Uterus (tissue), 4 donors: ENCODE measurements around the gene SV2C. TPM values are rescaled to one million over a fixed set of nuclear protein-coding genes. Genes with fewer than 3 reads are reported as not detected.

ENCODE experiments used
- DNase-seq, 2 donors: peaks; one replicate each; pipeline ENCODE4 v3.0.0-alpha.2; 2019 to 2020
- H3K27ac ChIP-seq, 2 donors: fragments of 200-600 bp; sonication (generic); 1 replicate in 1 of 2; 2 replicates in 1 of 2; pipeline ENCODE4 v1.5.1; 2016 to 2018
- H3K27me3 ChIP-seq, 2 donors: fragments of 200-600 bp; sonication (generic); one replicate each; pipeline ENCODE4 v1.5.1; 2018 to 2019; ENCODE audit warnings: control low read depth in 1 of 2
- H3K36me3 ChIP-seq, 2 donors: fragments of 200-600 bp; sonication (generic); one replicate each; pipeline ENCODE4 v1.5.1; 2019; ENCODE audit warnings: control low read depth in 1 of 2
- H3K4me1 ChIP-seq, 2 donors: fragments of 200-600 bp; sonication (generic); one replicate each; pipeline ENCODE4 v1.5.1; 2018 to 2019; ENCODE audit warnings: control low read depth in 1 of 2
- H3K4me3 ChIP-seq, 2 donors: fragments of 200-600 bp; sonication (generic); 1 replicate in 1 of 2; 2 replicates in 1 of 2; pipeline ENCODE4 v1.5.1; 2018 to 2019; ENCODE audit warnings: mild to moderate bottlenecking in 1 of 2
- H3K9me3 ChIP-seq, 2 donors: fragments of 200-600 bp; sonication (generic); one replicate each; pipeline ENCODE4 v1.5.1; 2019; ENCODE audit warnings: control low read depth in 1 of 2
- CTCF ChIP-seq, 4 experiments: fragments of 200-600 bp in 2 of 4; fragments of 450-650 bp in 2 of 4; sonication (generic) in 2 of 4; IDR thresholded peaks; one replicate each; pipeline ENCODE4 v1.5.1; 2016 to 2019; ENCODE audit warnings: antibody characterized with exemption in 4 of 4, mild to moderate bottlenecking in 2 of 4, moderate library complexity in 1 of 4
- POLR2A ChIP-seq, 2 donors: fragments of 450-650 bp; IDR thresholded peaks; one replicate each; pipeline ENCODE4 v1.6.1; 2016; ENCODE audit warnings: antibody characterized with exemption in 2 of 2, mild to moderate bottlenecking in 1 of 2, moderate library complexity in 1 of 2
- intact Hi-C: fragments of 100-400 bp; cut with DNase I; formaldehyde crosslinking; loops from one replicate; pipeline ENCODE4 v1.15.1; 2023; ENCODE audit warnings: low total_unique reads
- total RNA-seq, 4 donors: library from RNA; depleted of rRNA in 3 of 4; stranded (reverse); fragments of >200 nt in 3 of 4; gene quantifications; one replicate each; pipeline versions ENCODE4 v1.1.0 to v1.2.4, GENCODE V29; 2014 to 2023
- donor health status: DM: yes; HTN: yes; CAD: no.

Gene SV2C
- total RNA-seq, 4 donors from 2014 or later = 0.21 to 3.7 TPM; not detected in 2

DNA sequence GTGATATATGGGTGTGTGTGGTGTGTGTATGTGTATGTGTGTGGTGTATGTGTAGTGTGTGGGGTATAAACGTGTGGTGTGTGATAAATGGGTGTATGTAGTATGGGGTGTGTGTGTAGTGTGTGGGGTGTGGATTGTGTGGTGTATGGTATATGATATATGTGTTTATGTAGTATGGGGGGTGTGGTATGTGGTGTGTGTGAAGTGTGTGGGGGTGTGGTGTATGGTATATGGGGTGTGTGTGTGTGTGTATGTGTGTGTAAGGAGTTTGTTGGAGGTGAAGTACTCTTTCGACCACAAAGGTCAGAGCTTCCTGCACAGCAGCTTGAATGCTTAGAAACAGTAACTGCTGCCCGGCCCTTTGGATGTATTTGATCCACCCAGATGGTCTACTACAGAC is 174.7 kb downstream of the SV2C start:
- no peak for TF ChIP-seq POLR2A (IDR thresholded peaks at IDR 0.05)
- no peak for TF ChIP-seq CTCF (IDR thresholded peaks at IDR 0.05)
- H3K4me1 ChIP-seq = no peaks in the 10 kb centered on the region
- no peak overlapping the region for H3K27ac ChIP-seq
- no peaks in the 10 kb centered on the region for H3K27me3 ChIP-seq
- DNase-seq = no peak
- H3K9me3 ChIP-seq = no peaks in the 10 kb centered on the region
- no peaks in the 10 kb centered on the region for H3K36me3 ChIP-seq
- intact Hi-C loops = no loop called here
- H3K4me3 ChIP-seq = no peak overlapping the region

DNA sequence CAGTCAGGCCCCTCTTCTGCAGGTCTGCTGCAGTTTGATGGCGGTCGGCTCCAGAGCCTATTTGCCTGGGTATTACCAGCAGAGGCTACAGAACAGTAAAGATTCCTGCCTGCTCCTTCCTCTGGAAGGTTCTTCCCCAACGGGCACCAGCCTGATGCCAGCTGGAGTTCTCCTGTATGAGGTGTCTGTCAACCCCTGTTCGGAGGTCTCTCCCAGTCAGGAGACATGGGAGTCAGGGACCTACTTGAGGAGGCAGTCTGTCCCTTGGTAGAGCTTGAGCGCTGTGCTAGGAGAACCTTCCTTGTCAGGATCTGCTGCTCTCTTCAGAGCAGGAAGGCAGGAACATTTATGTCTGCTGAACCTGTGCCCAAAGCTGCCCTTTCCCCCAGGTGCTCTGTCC is 181.5 kb downstream of the SV2C start:
- no peak for TF ChIP-seq CTCF (IDR thresholded peaks at IDR 0.05)
- no peak for TF ChIP-seq POLR2A (IDR thresholded peaks at IDR 0.05)
- Histone ChIP-seq H3K27me3 (no peaks in the 10 kb centered on the region), H3K36me3 (no peaks in the 10 kb centered on the region), H3K27ac (no peak overlapping the region), H3K4me3 (no peak overlapping the region), H3K4me1 (no peaks in the 10 kb centered on the region), H3K9me3 (no peaks in the 10 kb centered on the region)
- intact Hi-C loops = no loop called here
- no peak for DNase-seq

DNA sequence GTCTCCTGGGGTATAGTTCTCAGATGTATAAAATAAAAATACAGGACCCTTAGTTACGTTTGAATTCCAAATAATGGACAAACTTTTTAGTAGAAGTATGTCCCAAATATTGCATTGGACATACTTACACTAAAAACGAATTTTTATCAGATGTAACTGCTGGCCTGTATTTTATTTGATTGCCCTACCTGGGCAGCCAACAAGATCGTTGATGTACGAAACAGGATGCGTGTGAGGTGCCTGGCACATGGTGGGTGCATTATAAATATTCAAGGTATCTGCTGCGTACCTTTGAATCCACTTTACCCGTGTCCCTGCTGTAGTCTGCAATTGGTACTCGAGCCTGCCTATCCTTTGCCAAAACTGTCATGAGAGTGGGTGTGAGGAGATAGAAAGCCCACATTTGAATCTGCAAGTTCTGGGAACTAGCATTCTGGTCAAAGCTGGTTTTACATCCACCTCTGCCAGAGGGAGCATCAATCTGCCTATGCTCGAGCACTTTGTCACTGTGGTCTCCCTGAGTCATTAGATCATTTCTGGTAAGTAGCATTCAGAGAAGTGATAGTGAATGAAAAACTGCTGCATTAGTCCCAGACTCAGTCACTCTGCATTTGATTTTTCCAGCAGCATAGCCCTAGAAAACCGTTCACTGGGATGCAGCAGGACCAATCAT is 186.2 kb downstream of the SV2C start:
- intact Hi-C loops = no loop called here
- H3K27me3 ChIP-seq = no peaks in the 10 kb centered on the region
- H3K27ac ChIP-seq = no peak overlapping the region
- DNase-seq = no peak
- no peaks in the 10 kb centered on the region for H3K4me1 ChIP-seq
- H3K36me3 ChIP-seq = no peaks in the 10 kb centered on the region
- H3K4me3 ChIP-seq = no peak overlapping the region
- TF ChIP-seq POLR2A (IDR thresholded peaks at IDR 0.05) (no peak), CTCF (IDR thresholded peaks at IDR 0.05) (no peak)
- no peaks in the 10 kb centered on the region for H3K9me3 ChIP-seq

GRCh38 chr5:76269932-76270610 is 186.9 kb downstream of the SV2C start:
- H3K4me1 ChIP-seq = no peaks in the 10 kb centered on the region
- TF ChIP-seq POLR2A (IDR thresholded peaks at IDR 0.05) (no peak), CTCF (IDR thresholded peaks at IDR 0.05) (no peak)
- no peak for DNase-seq
- H3K36me3 ChIP-seq = no peaks in the 10 kb centered on the region
- no peaks in the 10 kb centered on the region for H3K27me3 ChIP-seq
- H3K9me3 ChIP-seq = no peaks in the 10 kb centered on the region
- intact Hi-C loops = no loop called here
- H3K4me3 ChIP-seq = no peak overlapping the region
- no peak overlapping the region for H3K27ac ChIP-seq

DNA sequence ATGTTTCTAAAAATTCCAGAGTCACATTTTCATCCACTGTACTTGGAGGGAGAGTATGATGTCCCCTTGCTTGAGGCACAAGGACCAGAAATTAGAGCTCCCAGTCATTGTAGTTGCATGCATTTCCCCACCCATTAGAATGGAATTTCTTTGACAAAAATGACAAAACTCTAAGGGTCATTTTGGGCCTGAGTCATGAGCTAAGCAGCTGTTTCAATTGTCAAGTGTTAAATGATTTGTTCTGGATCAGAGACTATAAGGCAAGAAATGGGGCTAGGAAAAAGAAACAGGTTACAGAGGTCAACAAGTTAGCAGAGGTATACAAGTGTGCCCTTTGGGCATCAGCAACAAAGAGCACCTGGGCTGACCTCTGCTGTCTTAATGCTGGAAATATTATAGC is 188.7 kb downstream of the SV2C start:
- TF ChIP-seq CTCF (IDR thresholded peaks at IDR 0.05) (no peak), POLR2A (IDR thresholded peaks at IDR 0.05) (no peak)

More for the DNA sequence above, 188.7 kb downstream of the SV2C start:
- Histone ChIP-seq H3K27ac (no peak overlapping the region), H3K27me3 (no peaks in the 10 kb centered on the region), H3K36me3 (no peaks in the 10 kb centered on the region), H3K9me3 (no peaks in the 10 kb centered on the region), H3K4me1 (no peaks in the 10 kb centered on the region), H3K4me3 (no peak overlapping the region)
- no peak for DNase-seq
- intact Hi-C loops = no loop called here
